Esophagus squamous epithelium (tissue), 5 donors: ENCODE measurements around the gene GNPTG. TPM values are rescaled to one million over a fixed set of nuclear protein-coding genes. Genes with fewer than 3 reads are reported as not detected.

Experiments used
- DNase-seq: peaks from one replicate; lab custom pipeline; 2025; lab: John Stamatoyannopoulos, UW
- H3K27ac ChIP-seq, 4 donors: fragments of 200-600 bp; sonication (generic); one replicate each; pipeline ENCODE4 v1.5.1; 2016 to 2019; ENCODE audit warnings: mild to moderate bottlenecking in 1 of 4
- H3K27me3 ChIP-seq, 4 donors: fragments of 200-600 bp; sonication (generic); 1 replicate in 3 of 4; 2 replicates in 1 of 4; pipeline versions ENCODE4 v1.5.1 to v1.6.0; 2017 to 2021; ENCODE audit warnings: antibody characterized with exemption in 1 of 4
- H3K36me3 ChIP-seq, 3 donors: fragments of 200-600 bp; sonication (generic); one replicate each; pipeline ENCODE4 v1.5.1; 2016 to 2019
- H3K4me1 ChIP-seq, 3 donors: fragments of 200-600 bp; sonication (generic); one replicate each; pipeline ENCODE4 v1.5.1; 2017 to 2019
- H3K4me3 ChIP-seq, 4 donors: fragments of 200-600 bp; sonication (generic); 1 replicate in 3 of 4; 2 replicates in 1 of 4; pipeline ENCODE4 v1.5.1; 2016 to 2019; ENCODE audit warnings: mild to moderate bottlenecking in 2 of 4, moderate library complexity in 1 of 4
- H3K9me3 ChIP-seq, 3 donors: fragments of 200-600 bp; sonication (generic); one replicate each; pipeline ENCODE4 v1.5.1; 2016 to 2019
- CTCF ChIP-seq, 6 experiments: fragments of 450-650 bp in 4 of 6; fragments of 200-600 bp in 2 of 6; sonication (generic) in 2 of 6; IDR thresholded peaks; one replicate each; pipeline ENCODE4 v1.5.1; 2016 to 2019; ENCODE audit warnings: antibody characterized with exemption in 6 of 6, mild to moderate bottlenecking in 4 of 6, moderate library complexity in 4 of 6
- POLR2A ChIP-seq, 4 donors: fragments of 450-650 bp; IDR thresholded peaks; one replicate each; pipeline ENCODE4 v1.6.1; 2017; ENCODE audit warnings: antibody characterized with exemption in 4 of 4, mild to moderate bottlenecking in 4 of 4, moderate library complexity in 3 of 4
- WGBS, 2 donors: methylation state at CpG; one replicate each; pipeline ENCODE4 v1.1.5; 2018; 5-methylcytosine and 5-hydroxymethylcytosine counted together
- intact Hi-C: fragments of 100-400 bp; cut with DNase I; formaldehyde crosslinking; loops from one replicate; pipeline ENCODE4 v1.15.0; 2022
- total RNA-seq, 4 donors: library from RNA; depleted of rRNA; stranded (reverse); fragments of >200 nt; gene quantifications; one replicate each; pipeline ENCODE4 v1.1.0, GENCODE V29; 2016
- donor health status: DM: yes; HTN: yes; CAD: no.

The GNPTG gene
- total RNA-seq, 4 donors from 2014 or later = 21.6 to 46.9 (median 37.8) TPM

DNA sequence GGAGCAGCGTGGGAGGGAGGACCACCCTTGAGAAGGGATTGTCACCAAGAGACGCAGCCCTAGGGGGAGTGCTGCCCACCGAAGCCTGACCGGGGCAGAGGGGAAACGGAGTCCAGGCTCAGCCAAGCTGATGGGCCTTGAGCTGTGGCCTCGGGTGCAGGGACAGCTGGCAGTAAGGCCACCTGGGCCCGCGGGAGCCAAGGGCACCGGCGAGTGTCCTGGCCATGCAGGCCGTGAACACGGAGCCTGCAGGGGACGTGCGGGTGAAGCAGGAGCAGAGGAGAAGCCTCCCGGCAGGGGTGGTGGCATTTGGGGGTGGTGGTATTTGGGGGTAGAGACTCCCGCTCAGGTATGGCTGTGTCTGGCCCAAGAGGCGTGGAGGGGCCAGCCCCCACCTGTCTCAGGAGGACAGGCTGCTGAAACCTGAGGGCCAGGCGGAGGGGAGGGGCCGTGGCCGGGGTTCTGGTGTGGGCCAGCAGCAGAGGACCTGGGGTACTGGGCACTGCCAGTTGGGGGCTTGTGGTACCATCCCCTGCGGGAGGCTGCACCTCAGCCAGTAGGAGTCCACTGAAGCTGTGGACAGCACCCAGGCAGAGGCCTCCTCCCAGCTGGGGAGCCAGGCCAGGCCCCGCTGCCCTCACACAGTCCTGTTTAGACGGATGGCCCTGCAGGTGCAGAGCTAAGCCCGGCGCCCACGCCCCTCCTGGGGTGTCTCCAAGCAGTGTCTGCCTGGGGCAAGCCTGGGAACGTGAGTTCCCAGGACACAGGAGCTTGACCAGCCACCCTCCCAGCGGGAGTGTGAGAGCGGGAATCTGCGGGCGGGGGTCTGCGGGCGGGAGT lies 4.5 kb downstream of the GNPTG start:
- 76 to 89% methylated on average over 6 to 8 of the region's 33 CpGs for WGBS, 2 donors
- Histone ChIP-seq H3K4me1 (peaks cover 0 to 62% (median 9%) of the 10 kb centered on the region in 3 donors), H3K27me3 (no peaks in the 10 kb centered on the region), H3K9me3 (no peaks in the 10 kb centered on the region), H3K27ac (no peak overlapping the region), H3K4me3 (no peak overlapping the region), H3K36me3 (peaks cover 0 to 27% (median 0%) of the 10 kb centered on the region in 3 donors)
- intact Hi-C loops = no loop called here
- TF ChIP-seq POLR2A (IDR thresholded peaks at IDR 0.05) = no peak
- TF ChIP-seq CTCF (IDR thresholded peaks at IDR 0.05) = no peak
- DNase-seq = no peak

GRCh38 chr16:1357906-1358566 lies 6.3 kb downstream of the GNPTG start:
- TF ChIP-seq POLR2A (IDR thresholded peaks at IDR 0.05) (no peak), CTCF (IDR thresholded peaks at IDR 0.05) (no peak)
- intact Hi-C loops = no loop called here
- 53 to 60% methylated on average over 11 to 14 of the region's 19 CpGs for WGBS, 2 donors
- H3K36me3 ChIP-seq = peaks cover 16 to 45% (median 16%) of the 10 kb centered on the region in 3 donors
- peaks cover 0 to 50% (median 2%) of the 10 kb centered on the region in 3 donors for H3K4me1 ChIP-seq
- no peak for DNase-seq
- no peaks in the 10 kb centered on the region for H3K9me3 ChIP-seq
- H3K27me3 ChIP-seq = no peaks in the 10 kb centered on the region
- H3K4me3 ChIP-seq = no peak overlapping the region
- no peak overlapping the region for H3K27ac ChIP-seq

DNA sequence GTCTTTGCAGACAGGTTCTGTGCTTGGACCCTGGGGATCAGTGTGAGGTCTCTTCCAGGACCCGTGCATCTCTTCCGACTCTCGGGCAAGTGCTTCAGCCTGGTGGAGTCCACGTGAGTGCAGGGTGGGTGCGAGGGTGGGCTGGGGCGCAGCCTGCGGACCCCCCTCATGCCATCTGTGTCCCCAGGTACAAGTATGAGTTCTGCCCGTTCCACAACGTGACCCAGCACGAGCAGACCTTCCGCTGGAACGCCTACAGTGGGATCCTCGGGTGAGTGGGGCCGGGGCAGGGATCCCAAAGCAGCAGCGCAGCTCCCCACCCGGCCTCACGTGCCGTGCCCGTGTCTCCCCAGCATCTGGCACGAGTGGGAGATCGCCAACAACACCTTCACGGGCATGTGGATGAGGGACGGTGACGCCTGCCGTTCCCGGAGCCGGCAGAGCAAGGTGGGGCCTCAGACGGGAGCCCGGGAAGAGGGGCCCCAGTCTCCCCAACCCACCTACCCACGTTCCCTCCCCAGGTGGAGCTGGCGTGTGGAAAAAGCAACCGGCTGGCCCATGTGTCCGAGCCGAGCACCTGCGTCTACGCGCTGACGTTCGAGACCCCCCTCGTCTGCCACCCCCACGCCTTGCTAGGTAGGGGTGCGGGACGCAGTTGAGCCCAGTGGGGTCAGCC lies 10.1 kb downstream of the GNPTG start:
- WGBS, 2 donors = 90 to 95% methylated on average over 21 of the region's 43 CpGs
- intact Hi-C loops = no loop called here
- H3K36me3 ChIP-seq = peaks cover 16 to 82% (median 28%) of the 10 kb centered on the region in 3 donors
- no peaks in the 10 kb centered on the region for H3K27me3 ChIP-seq
- DNase-seq = no peak
- TF ChIP-seq CTCF (IDR thresholded peaks at IDR 0.05) (no peak), POLR2A (IDR thresholded peaks at IDR 0.05) (no peak)
- no peak overlapping the region for H3K27ac ChIP-seq
- H3K4me1 ChIP-seq = peaks cover 0 to 14% (median 0%) of the 10 kb centered on the region in 3 donors
- no peaks in the 10 kb centered on the region for H3K9me3 ChIP-seq
- no peak overlapping the region for H3K4me3 ChIP-seq

- no peak overlapping the region for H3K27ac ChIP-seq
- TF ChIP-seq POLR2A (IDR thresholded peaks at IDR 0.05) (no peak), CTCF (IDR thresholded peaks at IDR 0.05) (no peak)
- H3K4me1 ChIP-seq = peaks cover 0 to 6% (median 0%) of the 10 kb centered on the region in 3 donors
- no peaks in the 10 kb centered on the region for H3K27me3 ChIP-seq
- WGBS, 2 donors = 82 to 94% methylated on average over 3 to 5 of the region's 11 CpGs
- no peaks in the 10 kb centered on the region for H3K9me3 ChIP-seq
- intact Hi-C loops = no loop called here
- peaks cover 16 to 92% (median 33%) of the 10 kb centered on the region in 3 donors for H3K36me3 ChIP-seq
- no peak for DNase-seq
- no peak overlapping the region for H3K4me3 ChIP-seq
Observed at GRCh38 chr16:1362807-1363206, 11.1 kb downstream of the GNPTG start.
